Caki2 (cell line): Measurements from ENCODE around the gene CLDN16. TPM values are rescaled to one million over a fixed set of nuclear protein-coding genes. Genes with fewer than 3 reads are reported as not detected.
A peak's percentile ranks its signal among the peaks of the same experiment; 100 is the strongest.

Experiments used
- DNase-seq: peaks from one replicate; pipeline ENCODE4 v3.0.0-alpha.2; 2015; ENCODE audit warnings: low read depth
- in situ Hi-C: cut with HindIII; loops from 2 replicates; pipeline ENCODE4 v1.10.0; 2016; ENCODE audit warnings: low sequenced_read_pairs, low pct_unique_long_range_greater_than_20kb, mixed read lengths
- total RNA-seq: library from RNA; depleted of rRNA; stranded (reverse); fragments of >200 nt; shearing (Covaris generic); gene quantifications from 2 replicates; pipeline ENCODE4 v1.2.3, GENCODE V29; 2014; ENCODE audit warnings: low replicate concordance

Gene CLDN16
- total RNA-seq, 1 experiment from 2014 or later = 17.8 TPM

DNA sequence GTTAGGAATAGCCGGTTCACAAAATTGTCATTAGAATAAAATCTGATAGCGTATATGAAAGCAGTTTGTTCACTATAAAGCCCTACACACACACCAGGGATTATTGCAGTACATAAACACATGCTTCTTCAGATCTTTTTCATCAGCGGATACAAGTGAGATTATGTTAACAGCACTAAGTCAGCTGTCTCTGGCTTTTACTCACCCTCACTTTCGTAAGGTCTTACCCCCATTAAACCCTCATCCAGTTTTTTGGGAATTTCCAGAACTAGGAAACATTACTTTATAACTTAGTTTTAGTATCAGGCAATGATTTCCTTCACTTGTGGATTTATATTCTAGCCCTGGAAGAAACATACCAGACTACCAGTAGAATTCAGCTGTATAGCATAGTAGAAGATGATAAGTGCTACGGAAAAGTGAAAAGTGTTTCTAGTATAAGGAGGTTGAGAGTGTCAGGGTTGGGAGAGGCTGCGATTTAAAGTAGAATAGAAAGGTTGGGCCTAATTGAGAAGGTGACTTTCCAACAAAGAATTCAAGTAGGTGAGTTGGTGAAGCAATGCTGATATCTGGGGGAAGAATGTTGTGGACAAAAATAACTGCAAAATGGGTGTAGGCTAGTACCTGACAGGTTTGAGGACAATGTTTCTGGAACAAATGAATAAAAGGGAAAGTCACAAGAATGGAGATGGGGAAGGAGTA, 39.0 kb downstream of the CLDN16 start:
- no peak for DNase-seq
- in situ Hi-C loops = no loop called here

DNA sequence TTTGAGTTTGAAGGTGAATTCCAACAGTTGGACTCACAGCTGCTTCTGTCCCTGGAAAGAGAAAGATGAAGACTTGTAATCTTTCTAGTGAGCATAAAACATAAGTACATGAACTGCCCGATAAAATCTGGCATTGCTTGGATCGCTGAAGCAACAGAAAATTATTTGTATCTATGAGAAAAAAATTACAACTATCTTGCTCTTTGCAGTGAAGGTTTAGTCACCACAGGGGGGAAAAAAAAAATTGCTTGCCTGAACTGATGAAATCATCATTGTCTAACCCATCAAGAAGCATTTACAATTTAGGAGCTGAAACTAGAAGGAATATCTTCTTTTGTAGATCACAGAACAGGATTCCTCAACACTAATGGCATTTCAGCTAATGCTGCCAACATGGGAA, 41.7 kb downstream of the CLDN16 start:
- in situ Hi-C loops = no loop called here
- DNase-seq = no peak

GRCh38 chr3:190430906-190431305, 42.9 kb downstream of the CLDN16 start:
- in situ Hi-C loops = no loop called here
- no peak for DNase-seq

DNA sequence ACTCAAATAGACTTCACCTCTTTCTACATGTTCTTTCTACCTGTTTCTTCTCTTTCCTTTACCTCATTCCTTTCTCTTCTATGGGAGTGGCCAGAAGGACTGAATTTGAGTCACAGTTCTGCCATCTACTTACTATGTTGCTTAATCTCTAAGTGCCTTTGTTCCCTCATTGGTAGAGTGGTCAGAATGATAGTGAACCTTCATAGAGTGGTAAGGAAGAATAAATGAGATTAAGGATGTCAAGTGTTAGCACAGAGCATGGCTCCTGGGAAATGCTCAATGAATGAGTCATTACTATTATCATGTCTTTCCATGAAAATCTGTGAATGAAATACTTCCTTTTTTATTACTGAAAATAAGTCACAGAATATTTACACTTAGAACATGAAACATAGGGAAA, 44.3 kb downstream of the CLDN16 start:
- in situ Hi-C loops = no loop called here
- DNase-seq = no peak

- DNase-seq = no peak
- in situ Hi-C loops = no loop called here
Measured at GRCh38 chr3:190433626-190434025, 45.7 kb downstream of the CLDN16 start.

GRCh38 chr3:190435618-190436017, 47.7 kb downstream of the CLDN16 start:
- DNase-seq = no peak

GRCh38 chr3:190436331-190436730, 48.4 kb downstream of the CLDN16 start:
- no peak for DNase-seq
- in situ Hi-C loops = no loop called here

More at GRCh38 chr3:190435618-190436017, 47.7 kb downstream of the CLDN16 start:
- in situ Hi-C loops = no loop called here

DNA sequence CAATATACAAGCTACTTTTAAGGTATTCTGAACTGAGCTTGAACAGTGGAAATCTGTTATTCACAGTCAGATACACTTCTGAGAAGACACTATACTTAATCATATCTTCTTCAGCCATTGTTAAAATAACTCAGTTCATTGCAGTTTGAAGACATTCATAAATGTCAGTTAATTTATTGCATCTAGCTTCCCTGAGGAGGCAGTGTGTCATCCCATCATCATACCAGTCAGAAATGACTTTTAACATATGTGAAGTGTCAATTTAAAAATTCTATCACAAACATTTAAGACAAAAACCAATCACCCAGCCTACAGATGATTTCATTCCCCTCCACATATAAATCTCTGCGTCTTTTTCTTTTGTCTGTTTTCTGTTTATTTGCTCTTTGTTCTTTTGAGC, 54.3 kb downstream of the CLDN16 start:
- no peak for DNase-seq
- in situ Hi-C loops = no loop called here

DNA sequence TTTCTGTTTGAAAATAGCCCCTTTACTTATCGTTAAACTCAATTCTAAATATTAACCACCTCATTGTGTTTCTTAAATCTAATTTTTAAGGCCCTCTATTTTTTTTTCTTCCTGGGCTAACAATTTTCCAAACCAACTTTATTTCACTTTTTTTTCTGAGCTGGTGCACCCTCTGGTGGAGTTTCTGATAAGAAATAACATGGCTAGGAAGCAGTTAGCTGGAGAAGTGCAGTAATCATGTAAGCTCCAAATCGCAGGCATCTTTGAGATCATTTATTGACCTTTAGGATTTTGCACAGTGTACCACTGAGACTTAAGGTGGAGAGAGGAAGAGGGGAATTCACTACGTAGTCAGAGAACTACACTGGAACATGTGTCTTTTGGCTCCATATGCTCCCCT, 55.3 kb downstream of the CLDN16 start:
- no peak for DNase-seq
- in situ Hi-C loops = no loop called here

DNA sequence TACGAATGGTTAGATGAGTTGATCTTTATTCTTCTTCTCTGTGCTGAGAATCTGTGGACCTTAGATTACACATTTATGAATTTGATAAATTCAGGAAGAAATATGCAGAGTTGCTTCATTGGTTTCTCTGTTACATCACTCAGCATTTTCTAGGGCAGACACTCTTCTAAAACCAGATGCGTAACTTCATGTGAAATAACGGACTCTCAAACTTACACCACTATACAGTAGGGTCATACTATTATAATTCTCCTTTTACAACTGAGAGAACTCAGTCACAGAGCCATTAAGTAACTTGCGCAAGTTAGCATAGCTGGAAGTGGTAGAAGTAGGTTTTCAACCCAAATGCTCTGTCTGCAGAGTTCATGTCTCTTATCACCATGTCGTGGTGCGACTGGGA, 56.0 kb downstream of the CLDN16 start:
- in situ Hi-C loops = no loop called here
- DNase-seq = no peak

DNA sequence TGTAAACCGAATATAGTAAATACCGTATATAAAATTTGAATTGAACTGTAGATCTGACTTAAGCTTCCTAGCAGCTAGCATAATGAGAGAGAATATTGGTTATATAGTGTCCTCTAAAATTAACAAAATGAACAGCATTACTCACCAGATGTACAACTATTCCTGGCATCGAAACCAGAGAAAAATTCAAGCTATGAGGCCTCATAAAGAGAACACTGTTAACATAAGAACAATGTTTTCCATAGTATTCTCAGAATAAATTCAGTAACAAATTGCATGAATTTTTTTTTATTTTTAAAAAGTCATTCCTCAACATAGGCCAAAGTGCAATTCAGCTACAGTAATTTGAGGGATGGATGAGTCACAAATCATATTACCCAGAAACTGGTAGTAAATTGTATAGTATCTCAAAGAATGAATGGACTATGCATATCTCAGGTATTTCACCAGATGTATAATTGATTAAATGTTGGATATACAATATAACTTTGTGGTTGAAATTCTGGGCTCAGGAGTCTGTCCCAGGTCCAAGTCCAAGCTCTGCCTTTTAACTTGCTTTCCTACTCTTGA, 56.7 kb downstream of the CLDN16 start:
- in situ Hi-C loops = no loop called here
- no peak for DNase-seq

GRCh38 chr3:190446573-190447279, 58.8 kb downstream of the CLDN16 start:
- DNase-seq = no peak
- in situ Hi-C loops = no loop called here

DNA sequence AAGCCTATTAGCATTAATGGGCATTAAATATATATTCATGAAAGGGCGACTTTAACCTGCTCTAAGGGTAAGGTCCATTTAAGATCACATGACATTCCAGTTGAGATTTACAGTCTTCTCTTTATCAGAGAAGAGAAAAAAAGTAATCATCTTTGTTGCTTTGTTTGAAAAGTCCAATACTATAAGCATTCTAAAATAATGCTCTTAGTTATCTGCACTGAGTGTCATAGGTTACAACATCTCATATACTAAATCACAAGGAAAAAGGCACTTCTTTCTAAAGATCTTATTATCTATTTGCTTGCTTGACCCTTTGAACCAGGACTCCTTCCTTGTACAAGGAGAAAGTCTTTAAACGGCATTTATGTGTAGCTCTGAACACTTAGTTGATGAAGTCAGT, 60.3 kb downstream of the CLDN16 start:
- in situ Hi-C loops = no loop called here
- no peak for DNase-seq

DNA sequence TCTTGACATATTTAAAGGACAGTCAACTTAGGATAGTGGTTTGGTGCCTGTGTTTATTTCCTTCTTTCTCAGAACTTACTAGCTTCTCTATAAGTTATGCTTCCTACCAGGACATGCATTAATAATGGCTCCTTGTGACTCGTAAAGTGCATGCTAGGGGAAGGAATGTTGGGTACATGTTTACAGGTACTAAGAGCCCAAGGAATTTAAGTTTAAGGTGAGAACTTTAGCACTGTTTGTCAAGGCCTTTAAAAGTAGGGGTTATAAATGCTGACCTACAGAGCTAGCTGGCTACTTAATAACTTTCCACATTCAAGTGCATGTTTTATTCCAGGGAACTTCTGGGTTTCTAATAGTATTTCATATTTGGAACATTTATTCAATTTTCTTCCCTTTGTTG, 61.8 kb downstream of the CLDN16 start, which contains the start of gene TMEM207:
TSS of gene TMEM207 (minus strand) at position 101 of the 400 bp plus-strand sequence. CDS start at position 9, 92 bp downstream.
- in situ Hi-C loops = no loop called here
- DNase-seq = no peak

GRCh38 chr3:190455828-190456227, 67.9 kb downstream of the CLDN16 start:
- peak; percentile 48 for DNase-seq
- in situ Hi-C loops = no loop called here

DNA sequence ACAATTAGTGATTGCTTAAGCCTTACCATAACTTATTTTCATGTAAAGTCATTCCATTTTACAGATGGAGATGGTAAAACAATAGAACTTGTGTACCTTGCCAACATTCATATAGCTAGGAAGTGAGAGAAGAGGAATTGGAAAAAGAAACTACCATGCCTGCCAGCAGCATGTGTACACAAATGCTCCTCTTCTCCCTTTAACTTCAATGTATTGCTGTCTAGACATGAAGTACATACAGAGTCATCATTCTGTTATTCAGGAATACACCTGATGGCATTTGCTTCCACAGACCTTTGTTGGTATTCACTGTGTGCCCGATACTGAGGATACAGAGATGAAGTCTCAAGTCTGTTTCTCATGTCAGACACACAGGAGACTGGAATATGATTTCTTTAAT, 68.8 kb downstream of the CLDN16 start:
- in situ Hi-C loops = no loop called here
- no peak for DNase-seq

DNA sequence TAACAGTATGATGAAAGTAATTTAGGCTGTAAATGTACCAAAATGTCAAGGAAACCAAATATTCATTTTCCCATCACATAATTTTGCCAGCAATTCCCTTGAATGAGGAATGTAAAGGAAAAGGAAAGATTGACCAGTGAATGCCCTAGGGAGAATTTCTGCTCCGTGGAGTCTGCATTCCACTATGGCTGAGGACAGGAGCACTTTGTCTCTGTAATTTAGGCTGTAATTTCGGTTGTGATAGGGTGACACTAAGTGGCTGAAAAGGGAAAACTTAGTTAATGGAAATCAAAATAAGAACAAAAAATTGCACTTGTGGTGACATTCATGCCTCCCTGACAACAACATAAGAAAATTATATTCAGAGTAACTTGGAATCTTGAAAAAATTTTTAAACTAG, 70.1 kb downstream of the CLDN16 start:
- in situ Hi-C loops = no loop called here
- DNase-seq = peak; percentile 38
